ACHN (cell line): ENCODE data around the gene CDC25B.

Source experiments
- DNase-seq: peaks from one replicate; pipeline ENCODE4 v3.0.0-alpha.2; 2015
- in situ Hi-C: cut with HindIII; loops from 2 replicates; pipeline ENCODE4 v1.10.0; 2017; ENCODE audit warnings: low sequenced_read_pairs, low pct_ligation_motif_present, low pct_unique_long_range_greater_than_20kb

The CDC25B gene

DNA sequence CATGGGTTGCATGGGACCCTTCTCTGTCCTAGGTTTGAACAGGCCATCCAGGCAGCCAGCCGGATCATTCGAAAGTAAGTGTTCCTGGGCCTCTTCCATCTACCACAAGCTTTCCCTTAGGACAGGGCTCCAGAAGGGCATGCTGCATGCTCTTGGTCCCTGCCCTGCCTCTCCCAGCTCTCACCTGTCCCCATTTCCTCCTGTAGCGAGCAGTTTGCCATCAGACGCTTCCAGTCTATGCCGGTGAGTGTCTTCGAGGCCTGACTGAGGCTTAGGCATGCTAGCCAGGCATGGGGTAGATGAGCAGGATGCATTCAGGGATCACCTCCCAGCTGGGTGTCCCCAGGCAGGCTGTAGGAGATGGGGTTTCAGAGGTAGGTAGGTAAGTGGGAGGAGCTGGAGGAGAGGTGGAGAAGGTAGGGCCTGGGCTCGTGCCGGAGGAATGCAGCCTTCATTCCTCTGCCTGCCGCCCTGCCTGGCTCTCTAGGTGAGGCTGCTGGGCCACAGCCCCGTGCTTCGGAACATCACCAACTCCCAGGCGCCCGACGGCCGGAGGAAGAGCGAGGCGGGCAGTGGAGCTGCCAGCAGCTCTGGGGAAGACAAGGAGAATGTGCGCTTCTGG lies 4.3 kb downstream of the CDC25B start:
- no peak for DNase-seq

DNA sequence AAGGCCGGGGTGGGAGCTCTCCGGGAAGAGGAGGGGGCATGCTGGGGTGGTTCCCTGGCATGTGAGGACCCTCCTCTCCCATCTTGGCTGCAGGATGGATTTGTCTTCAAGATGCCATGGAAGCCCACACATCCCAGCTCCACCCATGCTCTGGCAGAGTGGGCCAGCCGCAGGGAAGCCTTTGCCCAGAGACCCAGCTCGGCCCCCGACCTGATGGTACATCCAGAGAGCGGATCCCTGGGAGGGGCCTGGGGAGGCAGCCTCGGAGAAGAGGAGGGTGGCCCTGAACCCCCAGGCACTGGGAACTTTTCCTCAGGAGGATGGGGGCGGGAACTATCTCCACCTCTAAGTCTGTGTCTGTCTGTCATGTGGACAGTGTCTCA lies 4.8 kb downstream of the CDC25B start:
- DNase-seq = no peak
- in situ Hi-C loops = no loop called here

More for the DNA sequence above, 4.3 kb downstream of the CDC25B start:
- in situ Hi-C loops = no loop called here

DNA sequence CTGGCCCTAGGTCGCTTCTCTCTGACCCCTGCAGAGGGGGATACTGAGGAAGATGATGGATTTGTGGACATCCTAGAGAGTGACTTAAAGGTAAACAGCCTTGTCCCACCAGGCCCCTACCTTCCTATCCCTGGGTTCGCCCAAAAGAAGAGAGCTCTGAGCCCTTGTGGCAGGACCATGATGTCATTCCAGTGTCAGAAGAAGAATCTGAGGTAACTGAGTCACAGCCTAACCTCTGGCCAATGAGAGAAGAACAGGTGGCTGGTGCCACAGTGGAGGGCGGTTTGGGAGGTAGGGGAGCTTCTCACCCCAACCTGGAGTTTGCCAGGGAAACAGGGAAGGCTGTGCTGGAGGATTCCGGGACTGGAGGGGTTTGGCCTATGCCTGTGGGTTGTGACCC lies 5.2 kb downstream of the CDC25B start:
- no peak for DNase-seq

DNA sequence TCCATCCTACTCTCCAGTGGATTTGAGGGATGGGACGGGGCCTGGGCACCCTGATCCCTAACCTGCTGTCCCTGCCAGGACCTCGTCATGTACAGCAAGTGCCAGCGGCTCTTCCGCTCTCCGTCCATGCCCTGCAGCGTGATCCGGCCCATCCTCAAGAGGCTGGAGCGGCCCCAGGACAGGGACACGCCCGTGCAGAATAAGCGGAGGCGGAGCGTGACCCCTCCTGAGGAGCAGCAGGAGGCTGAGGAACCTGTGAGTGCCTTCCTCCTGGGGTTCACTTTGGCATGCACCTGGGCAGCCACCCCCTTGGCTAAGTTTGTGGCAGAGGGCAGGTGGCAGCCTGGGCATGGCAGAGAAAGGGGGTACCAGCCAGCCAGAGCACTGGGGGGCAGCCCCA lies 5.7 kb downstream of the CDC25B start:
- no peak for DNase-seq
- in situ Hi-C loops = no loop called here

More for the DNA sequence above, 5.2 kb downstream of the CDC25B start:
- in situ Hi-C loops = no loop called here

DNA sequence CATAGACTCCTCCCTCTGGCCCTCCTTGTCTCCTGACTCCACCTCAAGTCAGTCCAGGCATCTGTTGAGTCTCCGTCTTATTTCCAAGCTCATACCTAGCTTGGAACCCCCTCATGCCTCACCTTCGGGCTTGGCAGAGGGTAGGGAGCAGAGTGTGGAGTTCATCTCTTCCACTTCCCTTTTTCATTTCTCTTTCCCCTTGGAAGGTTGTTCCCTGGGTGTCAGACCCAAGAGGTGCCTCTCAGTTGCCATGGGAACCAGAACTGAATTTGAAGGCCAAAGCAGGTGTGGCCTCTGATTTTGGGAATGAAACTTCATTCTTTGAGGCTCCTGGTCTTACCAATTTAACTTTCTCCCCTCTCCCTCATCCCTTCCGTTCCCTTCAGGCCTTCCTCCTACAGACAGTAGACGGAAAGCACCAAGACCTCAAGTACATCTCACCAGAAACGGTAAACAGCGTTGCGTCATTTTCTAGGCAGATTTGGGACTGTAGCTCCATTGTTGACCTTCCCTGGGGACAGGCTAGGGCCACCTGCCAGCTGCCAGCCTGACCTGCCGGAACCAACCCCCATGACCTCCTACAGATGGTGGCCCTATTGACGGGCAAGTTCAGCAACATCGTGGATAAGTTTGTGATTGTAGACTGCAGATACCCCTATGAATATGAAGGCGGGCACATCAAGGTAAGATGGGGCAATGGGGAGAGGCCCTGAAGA lies 6.6 kb downstream of the CDC25B start:
- no peak for DNase-seq
- in situ Hi-C loops = no loop called here

DNA sequence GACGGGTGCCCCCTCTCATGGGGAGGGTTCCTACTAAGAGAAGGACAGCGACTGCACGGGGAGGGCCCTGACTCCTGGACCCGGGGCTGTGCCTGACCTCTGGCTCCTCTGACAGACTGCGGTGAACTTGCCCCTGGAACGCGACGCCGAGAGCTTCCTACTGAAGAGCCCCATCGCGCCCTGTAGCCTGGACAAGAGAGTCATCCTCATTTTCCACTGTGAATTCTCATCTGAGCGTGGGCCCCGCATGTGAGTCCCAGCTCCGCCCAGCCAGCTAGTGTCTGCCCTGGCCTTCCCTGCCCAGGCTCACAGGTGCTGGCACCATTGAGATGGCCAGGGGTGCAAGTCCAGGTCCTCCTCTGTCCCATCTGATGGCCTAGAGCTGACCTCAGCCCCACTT lies 7.2 kb downstream of the CDC25B start:
- no peak for DNase-seq
- in situ Hi-C loops = no loop called here

DNA sequence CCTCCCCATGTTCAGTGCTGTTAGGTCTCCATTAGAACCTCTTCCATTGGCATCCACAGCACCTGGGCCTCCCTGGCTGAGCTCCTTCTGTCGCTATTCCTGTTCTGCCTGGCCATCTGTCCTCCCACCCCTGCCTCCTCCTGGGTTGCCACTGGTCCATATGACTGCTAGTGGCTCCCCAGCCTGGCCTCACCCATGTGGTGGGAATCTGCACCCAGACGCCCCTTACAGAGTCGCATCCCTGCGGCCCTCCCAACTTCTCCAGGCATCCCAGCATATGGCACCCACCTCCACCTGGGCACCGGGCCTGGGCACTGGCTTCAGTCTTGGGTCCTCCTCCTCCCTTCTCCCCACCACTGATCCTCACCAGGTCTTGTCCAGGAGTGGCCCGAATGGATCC lies 7.7 kb downstream of the CDC25B start:
- no peak for DNase-seq
- in situ Hi-C loops = no loop called here

DNA sequence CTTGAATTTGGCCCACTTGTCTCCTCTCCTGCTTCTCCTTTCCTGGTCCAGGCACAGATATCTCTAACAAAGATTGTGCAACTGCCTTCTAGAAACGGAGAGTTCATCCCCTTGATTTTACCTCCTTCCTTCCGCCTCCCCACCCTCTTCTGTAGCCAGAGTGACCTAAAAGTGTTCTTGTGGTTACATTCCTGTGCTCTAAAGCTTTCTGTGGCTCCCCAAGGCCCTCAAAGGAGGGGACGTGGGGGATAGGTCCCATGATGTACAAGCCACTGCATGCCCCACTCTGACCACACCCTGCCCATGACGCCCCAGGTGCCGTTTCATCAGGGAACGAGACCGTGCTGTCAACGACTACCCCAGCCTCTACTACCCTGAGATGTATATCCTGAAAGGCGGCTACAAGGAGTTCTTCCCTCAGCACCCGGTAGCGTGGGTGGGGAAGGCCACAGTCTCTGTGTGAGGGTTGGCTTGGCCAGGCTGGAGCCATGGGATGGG lies 8.2 kb downstream of the CDC25B start:
- in situ Hi-C loops = no loop called here
- DNase-seq = no peak

DNA sequence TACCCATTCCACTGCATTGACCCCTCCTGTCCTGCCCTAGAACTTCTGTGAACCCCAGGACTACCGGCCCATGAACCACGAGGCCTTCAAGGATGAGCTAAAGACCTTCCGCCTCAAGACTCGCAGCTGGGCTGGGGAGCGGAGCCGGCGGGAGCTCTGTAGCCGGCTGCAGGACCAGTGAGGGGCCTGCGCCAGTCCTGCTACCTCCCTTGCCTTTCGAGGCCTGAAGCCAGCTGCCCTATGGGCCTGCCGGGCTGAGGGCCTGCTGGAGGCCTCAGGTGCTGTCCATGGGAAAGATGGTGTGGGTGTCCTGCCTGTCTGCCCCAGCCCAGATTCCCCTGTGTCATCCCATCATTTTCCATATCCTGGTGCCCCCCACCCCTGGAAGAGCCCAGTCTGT lies 8.7 kb downstream of the CDC25B start:
- no peak for DNase-seq
- in situ Hi-C loops = no loop called here

DNA sequence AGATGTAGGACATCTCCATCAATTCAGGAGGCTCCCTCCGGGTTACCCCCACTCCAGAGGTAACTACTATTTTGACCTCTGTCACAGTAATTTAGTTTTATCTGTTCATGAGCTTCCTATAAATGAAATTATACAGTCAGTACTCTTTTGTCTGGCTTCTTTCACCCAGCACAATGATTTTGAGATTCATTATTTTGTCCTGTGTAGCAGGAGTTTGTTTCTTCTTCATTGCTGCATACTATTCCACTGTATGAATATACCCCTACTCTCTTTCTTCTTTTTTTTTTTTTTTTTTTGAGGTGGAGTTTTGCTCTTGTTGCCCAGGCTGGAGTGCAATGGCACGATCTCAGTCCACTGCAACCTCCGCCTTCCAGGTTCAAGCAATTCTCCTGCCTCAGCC lies 12.4 kb downstream of the CDC25B start:
- in situ Hi-C loops = no loop called here
- no peak for DNase-seq

DNA sequence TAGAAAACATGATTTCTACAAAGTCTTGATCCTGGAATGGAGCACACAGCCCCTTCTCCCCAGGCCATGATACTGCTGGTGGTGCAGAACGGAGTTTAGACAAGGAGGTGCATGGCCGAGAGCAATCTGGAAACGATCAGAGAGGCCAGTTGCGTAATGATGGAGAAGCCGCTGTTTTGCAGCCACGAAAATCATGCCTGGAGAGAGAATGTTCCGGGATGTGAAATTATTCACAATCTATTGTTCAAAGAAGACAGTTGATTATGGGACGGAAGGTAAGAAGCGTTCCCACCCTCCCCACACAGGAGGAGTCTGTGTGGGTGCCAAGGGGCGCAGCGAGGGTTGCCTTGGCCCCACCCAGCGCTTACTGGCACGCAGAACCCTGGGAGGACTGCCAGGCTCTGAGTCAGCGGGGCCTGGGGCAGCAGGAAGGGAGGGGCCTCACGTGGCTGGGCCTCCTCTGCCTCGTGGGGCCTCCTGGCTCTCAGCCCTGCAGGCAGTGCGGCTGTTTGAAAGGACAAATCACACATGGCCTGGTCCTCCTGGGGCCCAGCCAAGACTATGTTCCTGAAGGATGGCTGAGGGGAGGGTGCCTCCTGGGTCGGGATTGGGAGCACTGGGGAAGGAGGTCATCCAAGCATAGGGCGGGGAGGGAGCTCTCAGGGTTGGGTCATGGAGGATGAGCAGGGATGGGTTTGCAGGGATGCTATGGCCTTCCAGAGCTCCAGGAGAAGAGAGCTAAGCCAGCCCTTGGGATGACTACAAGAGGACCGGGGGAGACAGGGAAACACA lies 15.6 kb downstream of the CDC25B start:
- in situ Hi-C loops = no loop called here
- peak; percentile 96 for DNase-seq

DNA sequence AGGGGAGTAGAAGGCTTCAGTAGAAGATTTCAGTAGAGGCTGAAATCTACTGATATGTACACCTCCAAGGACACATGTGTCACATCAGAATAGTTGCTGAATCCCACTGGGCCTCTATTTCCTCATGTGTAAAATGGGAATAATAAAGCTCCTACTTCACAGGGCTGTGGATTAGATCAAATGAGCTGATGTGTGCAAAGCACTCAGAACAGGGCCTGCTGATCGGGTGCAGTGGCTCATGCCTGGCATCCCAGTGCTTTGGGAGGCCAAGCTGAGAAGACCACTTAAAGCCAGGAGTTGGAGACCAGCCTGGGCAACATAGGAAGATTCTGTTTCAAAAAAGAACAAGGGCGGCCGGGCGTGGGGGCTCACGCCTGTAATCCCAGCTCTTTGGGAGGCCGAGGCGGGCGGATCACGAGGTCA lies 16.2 kb downstream of the CDC25B start:
- no peak for DNase-seq
- in situ Hi-C loops = no loop called here

DNA sequence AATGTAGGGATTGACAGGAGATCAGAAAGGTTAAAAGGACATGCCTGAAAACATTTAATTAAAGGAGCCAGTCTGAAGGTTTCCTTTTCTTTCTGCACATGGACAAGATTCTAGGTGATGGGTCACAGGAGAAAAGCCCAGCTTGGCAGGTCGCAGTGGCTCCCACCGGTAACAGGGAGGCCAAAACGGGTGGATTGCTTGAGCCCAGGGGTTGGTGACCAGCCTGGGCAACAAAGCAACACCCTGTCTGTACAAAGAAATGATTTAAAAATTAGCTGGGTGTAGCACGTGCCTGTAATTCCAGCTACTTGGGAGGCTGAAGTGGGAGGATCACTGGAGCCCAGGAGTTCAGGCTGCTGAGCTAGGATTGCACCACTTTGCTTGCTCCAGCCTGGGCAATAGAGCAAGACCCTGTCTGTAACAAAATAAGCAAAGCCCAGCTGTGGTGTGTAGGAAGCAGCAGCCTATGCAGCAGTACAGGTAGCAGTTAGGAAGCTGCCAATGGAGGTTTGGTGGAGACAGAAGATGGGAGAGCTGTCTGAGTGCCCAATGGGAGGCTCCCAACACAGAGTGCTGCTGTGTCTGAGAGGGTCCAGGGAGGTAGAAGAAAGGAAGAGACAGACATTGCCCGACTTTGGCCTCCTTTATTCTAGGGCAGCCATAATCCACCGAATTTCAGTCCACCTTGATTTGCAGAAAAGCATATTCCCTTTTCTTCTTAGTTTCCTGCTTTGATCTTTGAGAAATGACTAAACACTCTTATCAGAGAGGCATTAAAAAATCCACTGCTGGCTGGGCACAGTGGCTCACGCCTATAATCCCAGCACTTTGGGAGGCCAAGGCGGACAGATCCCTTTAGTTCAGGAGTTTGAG lies 17.1 kb downstream of the CDC25B start:
- DNase-seq = no peak
- in situ Hi-C loops = no loop called here

DNA sequence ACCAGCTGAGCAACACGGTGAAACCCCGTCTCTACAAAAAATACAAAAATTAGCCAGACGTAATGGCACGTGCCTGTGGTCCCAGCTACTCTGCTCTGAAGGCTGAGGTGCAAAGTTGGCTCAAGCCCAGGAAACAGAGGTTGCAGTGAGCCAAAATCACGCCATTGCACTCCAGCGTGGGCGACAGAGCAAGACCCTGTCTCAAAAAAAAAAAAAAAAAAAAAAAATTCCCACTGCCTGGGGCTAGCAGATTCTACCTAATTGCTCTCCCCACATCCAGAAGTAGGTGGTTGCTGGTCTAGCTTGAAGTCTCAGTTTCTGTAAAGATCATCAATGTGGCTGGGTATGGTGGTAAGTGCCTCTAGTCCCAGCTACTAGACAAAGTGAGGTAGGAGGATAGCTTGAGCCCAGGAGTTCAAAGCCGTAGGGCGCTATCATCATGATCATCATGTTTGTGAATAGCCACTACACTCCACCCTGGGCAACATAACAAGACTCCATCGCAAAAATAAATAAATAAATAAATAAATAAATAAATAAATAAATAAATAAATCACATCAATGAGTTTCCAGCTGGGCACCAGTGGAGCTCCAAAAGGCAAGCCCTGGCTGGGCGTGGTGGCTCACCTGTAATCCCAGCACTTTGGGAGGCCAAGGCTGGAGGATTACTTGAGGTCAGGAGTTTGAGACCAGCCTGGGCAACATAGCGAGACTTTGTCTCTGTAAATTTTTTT lies 17.9 kb downstream of the CDC25B start:
- no peak for DNase-seq
- in situ Hi-C loops = no loop called here

DNA sequence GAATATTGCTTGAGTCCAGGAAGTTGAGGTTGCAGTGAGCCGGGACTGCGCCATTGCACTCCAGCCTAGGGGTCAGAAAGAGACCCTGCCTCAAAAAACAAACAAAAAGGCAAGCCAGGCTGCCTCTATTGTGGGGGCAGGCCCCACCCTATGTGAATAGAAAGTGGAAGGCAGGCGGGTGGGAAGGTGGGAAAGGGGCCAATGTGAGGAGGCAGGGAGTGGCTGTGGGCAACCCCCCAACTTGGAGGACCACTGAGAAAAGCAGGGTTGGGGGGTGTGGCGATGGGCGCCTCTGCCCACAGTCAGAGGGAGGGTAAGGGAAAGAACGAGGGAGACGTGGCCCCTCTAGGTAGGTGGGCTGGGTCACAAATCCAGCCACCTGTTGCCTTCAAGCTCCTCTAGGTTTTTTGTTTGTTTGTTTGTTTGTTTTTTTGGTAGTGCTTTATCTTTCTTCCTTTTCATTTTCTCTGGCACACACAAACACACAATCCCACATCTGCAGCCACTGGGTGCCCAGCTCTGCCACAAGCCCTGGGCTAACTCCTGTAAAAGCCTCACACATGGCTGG lies 18.9 kb downstream of the CDC25B start:
- in situ Hi-C loops = no loop called here
- no peak for DNase-seq

DNA sequence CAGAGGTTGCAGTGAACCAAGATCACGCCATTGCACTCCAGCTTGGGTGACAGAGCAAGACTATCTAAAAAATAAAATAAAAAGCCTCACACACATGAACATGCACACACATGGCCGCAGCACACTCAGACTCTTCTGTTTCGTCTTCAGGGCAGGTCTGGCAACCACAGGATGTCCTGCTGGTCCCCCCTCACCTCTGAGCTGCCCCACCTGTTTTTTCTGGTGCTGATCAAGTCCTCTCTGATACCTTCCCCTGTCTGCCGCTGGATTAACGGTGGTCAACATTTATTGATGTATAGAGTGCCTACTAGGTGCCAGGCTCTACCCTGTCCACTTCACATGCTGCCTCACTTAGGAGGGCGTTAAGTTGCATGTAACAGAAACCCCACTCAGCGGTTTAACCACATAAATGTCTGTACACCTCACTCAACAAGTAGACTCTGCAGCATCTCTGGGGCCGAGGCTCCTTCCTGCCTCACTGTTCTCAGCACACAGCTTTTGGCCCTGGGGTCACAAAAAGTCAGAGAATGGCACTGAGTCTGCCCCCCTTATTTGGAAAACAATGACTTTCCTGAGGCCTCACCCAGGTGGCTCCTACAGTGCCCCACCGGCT lies 19.7 kb downstream of the CDC25B start:
- DNase-seq = no peak
- in situ Hi-C loops = no loop called here
